MM.1S (cell line): ENCODE results near the gene FYN.

Source experiments
- CTCF ChIP-seq: fragments of 300-600 bp; sonication (generic); IDR thresholded peaks from 2 replicates; pipeline ENCODE4 v1.5.1; 2016; ENCODE audit warnings: antibody characterized with exemption, low read length, mixed read lengths
- EZH2 ChIP-seq: fragments of 300-600 bp; sonication (generic); optimal IDR thresholded peaks from 2 replicates; pipeline ENCODE3; 2017; ENCODE audit warnings: low read depth, mild to moderate bottlenecking, antibody characterized with exemption, low read length, mixed read lengths
- EZH2phosphoT487 ChIP-seq: fragments of 300-600 bp; sonication (generic); IDR thresholded peaks from 2 replicates; pipeline ENCODE4 v1.6.1; 2018; ENCODE audit warnings: antibody characterized with exemption, low read length

DNA sequence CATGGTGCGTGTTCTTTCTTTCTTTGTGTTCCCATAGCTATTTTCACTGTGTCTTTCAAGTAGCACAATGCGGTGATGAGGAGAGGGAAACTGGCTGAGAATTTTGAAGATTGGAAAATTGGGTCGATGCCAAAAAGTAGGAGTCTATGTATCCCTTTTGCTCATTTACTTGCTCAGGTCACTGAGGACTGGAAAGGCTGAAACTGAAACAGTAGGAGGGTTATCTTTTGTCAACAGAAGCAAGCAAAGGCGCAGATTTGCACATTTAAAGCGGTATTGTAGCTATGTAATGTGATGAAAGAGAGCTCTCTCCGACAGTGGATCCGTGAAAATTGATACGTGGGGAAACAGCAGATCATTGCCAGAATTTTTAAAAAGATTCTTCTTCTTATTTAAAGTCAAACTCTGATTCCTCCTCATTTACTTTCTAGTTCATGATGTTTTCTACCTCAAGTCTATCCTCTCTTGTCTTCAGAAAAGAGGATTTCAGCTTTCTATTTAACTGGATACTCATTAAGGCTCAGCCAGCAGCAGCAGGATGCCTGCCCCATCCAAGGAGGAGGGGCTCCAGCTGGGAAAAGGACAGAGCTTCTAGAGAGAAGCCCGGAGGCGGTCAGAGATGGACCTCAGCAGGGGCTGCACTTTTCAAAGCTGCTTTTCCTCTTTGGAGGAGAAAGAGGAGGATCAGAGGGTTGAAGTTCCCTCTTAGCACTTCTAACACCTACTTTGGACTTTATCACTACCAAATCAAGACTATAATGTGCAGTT, 15.9 kb upstream of the FYN start:
- TF ChIP-seq CTCF (no peak), EZH2phosphoT487 (no peak), EZH2 (no peak)
